ACHN (cell line): ENCODE data around the gene STX16.

ENCODE experiments used
- DNase-seq: peaks from one replicate; pipeline ENCODE4 v3.0.0-alpha.2; 2015
- in situ Hi-C: cut with HindIII; loops from 2 replicates; pipeline ENCODE4 v1.10.0; 2017; ENCODE audit warnings: low sequenced_read_pairs, low pct_ligation_motif_present, low pct_unique_long_range_greater_than_20kb

STX16 gene

DNA sequence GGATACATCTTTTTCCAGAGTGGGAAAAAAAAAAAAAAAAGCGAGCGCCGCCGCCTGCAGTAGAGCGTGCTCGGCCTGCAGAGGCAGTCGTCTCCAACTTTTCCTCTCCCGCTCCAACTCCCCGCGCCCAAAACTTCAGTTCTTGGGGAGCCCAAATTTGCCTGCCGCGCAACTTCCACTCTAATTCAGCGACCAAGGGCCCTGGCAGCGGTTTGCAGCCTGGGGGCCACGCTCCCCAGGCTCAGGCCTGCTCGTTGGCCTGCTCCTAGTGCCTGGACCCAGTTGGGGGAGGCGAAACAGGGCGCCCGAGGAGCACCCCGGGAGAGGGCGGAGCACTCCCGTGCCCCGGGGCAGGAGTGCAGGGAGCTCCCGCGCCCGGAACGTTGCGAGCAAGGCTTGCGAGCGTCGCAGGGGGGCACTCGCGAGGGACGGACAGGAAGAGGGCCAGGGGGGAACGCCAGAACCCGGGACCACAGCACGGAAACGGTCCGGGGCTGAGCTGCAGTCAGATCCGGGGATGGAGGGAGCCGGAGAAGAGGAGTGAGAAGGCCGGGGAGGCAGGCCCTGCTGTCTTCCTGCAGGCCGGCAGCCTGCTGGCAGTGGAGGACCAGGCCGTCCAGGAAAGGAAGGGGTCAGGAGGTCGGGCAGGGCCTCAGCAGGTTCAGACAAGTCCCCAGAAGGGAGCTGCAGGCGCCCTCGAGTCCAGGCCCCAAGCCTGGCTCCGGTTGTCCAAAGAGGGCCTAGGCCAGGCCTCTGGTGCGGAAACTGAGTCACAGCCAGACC, at the start of gene STX16:
TSS of gene STX16 (plus strand) at position 508 of the 783 bp plus-strand sequence. CDS start 724 bp downstream, outside the sequence.
- peak; percentile 92 for DNase-seq
- in situ Hi-C loops = loop anchor here (25.0 kb wide), 1 partner anchor 414 kb away; the partner anchor contains the start of gene ANKRD60

DNA sequence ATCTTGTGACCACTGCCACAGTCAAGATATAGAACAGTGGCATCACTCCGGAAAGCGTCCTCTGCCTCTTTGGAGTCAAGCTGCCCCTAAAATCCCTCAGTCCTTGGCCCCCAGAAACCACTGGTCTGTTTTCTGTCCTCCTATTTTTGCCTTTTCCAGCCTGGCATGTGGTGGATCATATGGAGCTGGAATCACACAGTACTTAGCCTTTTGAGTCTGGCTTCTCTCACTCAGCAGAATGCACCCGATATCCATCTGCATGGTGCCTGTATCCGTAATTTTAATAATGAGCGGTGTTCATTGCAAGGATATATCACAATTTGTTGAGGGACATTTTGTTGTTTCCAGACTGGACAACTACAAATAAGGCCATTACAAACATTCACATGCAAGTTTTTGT, 49.0 kb upstream of the STX16 start:
- in situ Hi-C loops = no loop called here

GRCh38 chr20:58603721-58604120, 47.4 kb upstream of the STX16 start:
- in situ Hi-C loops = no loop called here
- no peak for DNase-seq

More for the DNA sequence above, 49.0 kb upstream of the STX16 start:
- no peak for DNase-seq

DNA sequence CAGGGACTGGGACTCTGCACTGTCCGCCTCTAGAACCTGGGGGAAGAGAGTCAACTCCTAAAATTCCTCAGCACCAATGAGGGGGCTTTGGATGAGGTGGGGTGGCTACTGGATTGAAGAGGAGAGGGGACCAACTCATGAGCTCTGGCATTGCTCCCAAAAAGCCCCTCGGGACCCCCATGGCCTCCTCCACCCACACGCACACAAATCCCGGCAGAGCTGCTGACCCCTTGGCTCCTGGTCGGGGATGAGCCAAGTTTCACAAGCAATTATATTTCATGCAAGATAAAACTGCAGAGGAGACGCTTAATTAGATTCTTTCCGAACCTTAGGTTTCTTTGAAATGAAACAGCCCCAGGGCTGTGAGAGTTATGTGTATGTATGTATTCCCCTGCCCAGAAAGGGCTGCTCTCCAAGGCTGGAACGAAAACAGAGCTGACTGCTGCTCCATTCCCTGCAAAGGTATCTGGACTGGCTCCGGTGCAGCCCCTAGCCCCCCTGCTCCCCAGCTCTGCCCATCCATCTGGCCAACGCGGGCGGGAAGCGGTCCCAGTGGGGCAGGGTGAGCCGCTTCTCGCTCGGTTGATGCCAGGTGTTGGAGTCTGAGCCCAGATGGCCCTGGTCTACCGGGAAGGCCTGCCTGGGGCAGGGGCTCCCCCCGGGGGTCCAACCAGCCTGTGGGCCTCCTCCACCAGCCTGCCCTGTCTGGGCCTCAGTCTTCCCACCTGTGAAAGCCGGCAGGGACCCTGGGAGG, 46.8 kb upstream of the STX16 start:
- in situ Hi-C loops = no loop called here
- DNase-seq = no peak

DNA sequence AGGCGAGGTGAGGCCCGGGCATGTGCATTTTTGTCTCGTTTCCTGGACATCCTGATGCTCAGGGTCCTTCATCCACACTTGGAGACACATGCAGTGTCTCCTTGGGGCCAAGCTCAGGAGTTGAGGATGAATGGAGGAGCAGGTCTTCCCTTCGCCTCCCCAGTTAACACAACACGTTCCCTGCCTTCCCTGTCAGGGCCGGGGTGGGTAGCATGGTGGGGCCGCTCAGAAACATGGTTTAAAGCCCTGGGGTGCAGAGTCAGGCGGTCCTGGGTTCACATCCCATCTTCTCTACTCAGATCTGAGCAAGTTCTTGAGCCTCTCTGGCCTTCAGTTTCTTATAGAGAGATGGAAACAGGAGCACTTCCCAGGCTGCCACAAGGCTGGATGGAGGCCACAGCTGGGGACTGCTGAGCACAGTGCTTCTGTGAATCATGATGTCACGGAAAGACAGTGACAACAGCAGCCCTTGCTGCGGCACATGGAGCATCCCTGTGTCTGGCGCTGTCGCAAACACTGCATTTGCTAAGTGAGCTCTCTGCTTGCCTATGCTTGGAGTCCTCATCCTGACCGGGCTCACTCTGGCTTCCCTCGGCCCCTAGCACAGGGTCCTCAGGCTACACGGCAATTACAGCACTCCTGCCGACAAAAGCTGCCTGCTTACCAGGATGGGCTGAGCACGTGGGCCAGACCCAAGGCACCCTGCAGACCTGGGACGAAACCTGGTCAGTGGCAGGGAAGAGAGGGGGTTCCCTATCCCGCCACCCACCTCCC, 45.6 kb upstream of the STX16 start:
- no peak for DNase-seq
- in situ Hi-C loops = no loop called here

DNA sequence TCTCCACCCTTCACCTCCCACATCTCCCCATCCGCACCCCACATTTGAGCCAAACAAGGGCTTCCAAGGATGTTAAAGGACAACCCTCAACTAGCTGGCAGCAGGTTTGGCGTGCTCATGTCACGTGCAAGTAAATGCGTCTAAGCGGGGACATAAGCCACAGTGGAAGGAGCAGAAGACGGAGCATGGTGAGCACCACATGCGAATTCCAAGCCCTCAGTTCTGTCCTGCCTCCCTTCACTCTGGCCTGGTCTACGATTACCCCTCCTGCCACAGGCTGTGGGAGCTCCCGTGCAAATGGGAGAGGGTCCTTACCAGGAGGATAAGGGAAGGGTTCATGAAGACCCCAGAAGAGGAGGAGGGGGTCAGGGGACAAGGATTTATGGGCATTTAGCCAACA, 44.9 kb upstream of the STX16 start:
- no peak for DNase-seq
- in situ Hi-C loops = no loop called here

- in situ Hi-C loops = no loop called here
- DNase-seq = no peak
These were observed 42.8 kb upstream of the STX16 start for GRCh38 chr20:58608096-58608840.

- in situ Hi-C loops = no loop called here
- no peak for DNase-seq
These were observed 42.1 kb upstream of the STX16 start for GRCh38 chr20:58609026-58609425.

DNA sequence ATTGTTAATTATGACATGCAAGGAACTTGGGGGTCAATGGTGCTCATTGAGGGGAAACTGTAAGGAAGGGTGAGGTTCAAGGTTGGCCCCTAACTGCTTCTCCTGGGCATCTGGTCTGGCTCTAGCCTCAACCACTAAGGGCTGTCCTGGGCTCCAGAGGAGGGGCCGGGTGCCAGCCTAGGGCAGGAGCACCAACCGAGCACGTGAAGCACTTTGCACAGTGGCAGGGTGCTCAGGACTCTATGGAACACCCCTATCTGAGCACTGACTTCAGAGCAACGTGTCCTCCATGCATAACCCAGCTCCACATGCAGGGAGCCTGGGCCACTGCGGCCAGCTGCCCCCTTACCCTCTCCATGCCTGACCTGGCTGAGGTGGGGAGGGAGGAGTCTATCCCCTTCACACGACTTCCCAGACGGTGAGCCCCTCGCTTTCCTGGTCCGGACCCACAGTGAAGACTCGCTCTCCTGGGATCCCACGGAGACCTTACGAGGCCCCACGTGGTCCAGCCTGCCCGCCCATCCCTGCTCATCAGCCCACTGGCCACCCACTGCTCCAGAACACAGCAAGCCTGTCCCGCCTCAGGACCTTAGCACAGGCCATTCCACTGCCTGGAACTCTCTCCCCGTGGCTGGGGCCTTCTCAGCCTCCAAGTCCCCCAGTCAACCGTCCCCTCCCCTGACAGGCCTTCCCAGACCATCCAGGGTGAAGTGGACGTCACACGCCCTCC, 40.8 kb upstream of the STX16 start:
- in situ Hi-C loops = no loop called here
- no peak for DNase-seq

DNA sequence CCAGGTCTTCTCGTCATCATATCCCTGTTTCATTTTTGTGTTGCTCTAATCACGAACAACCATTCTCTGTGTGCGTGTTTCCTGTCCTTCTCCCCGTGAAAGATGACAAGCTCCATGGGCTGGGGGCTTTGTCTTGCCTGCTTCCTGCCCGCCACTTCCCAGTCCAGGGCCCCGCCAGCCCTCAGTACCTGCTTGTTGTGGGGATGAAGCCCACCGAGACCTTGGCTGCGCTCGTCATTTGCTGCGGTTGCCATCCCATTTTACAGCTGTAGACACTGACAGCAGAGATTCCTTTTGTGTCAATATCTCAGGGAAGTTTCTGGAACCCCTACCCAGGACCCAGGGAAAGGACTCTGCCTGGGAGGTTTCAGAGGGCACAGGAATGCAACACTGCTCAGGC, 40.3 kb upstream of the STX16 start:
- in situ Hi-C loops = no loop called here
- DNase-seq = no peak

DNA sequence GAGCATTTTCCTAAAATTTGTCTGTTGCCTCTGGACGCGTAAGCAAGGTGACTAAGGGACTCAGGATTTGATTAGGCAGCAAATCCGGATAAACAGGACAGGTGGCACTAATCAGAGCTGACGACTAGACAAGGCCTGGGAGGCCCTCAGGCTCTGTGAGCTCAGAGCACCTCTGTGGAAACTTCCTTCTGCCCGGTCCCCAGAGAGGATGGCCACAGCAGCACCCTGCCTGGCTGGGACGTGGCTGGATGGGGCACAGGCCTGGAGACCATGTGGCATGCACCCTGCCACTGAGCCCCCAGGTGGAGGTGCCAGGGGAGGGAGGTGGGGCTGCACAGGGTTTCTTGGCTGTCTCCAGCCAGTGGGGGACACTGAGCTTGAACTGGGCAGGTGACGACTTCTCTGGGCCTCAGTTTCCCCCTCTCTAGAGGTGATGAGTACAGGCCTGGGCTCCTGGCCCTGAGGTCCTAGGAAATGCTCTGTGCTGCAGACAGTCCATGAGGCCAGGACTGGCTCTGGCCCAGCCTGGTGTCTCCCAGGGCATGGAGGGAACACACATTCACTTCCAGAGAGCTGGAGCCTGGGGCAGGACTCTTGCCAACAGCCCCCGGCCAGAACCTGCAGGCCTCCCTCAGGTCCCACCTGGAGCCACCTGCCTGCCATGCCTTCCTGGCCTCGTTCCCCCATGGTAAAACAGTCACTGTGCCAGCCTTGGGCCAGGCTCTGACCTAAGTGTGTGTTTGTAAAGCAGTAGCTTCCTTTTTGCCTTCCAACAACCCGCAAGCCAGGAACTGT, 39.6 kb upstream of the STX16 start:
- in situ Hi-C loops = no loop called here
- no peak for DNase-seq

DNA sequence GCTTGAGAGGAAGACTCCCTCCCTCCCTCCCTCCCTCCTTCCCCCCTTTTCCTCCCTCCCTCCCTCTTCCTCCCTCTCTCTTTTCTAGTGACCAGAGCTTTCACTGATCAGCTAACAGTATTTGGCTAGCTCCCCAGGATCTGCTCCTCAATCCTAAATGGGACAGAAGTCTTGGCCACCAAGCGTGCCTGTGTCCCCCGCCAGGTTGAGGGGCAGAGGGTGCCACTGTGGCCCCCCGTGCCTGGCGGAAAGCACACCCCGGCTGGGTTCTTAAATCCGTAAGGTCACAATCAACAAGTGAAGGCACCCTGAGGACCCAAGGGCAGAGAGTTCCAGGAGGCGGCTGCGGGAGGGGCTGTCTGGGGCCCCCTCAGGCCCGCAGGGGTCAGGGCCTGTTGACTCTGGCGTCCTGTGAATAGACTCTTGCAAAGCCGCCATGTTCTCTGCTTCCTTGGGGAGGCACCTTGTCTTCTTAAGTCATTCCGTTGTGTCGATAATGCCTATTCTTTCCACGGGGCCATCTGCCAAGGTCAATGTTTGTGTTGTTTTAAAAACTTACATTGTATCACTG, 38.9 kb upstream of the STX16 start:
- in situ Hi-C loops = no loop called here

DNA sequence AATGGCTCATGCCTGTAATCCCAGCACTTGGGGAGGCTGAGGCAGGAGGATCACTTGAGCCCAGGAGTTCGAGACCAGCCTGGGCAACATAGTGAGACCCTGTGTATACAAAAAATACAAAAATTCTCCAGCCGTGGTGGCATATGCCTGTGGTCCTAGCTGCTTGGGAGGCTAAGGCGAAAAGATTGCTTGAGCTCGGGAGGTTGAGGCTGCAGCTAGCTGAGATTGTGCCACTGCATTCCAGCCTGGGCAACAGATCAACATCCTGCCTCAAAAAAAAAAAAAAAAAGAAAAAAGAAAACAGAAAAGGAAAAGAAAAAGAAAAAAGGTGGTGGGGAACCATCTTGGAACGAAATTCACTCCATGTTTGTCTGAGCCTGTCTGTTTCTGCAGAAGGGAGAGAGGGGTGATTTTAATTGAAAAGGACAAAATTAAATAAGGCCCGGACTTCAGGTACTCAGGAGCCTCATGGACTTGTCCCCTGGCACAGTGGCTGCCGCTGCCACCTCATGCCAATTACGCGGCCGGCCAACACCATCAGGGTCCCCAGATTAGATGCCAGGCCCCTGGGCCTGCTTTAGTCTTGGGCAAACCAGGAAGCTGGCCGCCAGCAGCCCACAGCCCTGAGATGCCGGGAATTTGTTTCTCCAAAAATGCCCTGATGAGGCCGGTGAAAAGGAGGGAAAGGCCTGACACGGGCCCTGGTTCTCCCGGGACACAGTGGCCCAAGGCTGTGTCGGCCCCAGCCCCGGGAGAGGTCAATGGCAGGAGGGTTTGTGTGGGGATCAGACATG, 37.8 kb upstream of the STX16 start:
- no peak for DNase-seq
- in situ Hi-C loops = no loop called here

More for the DNA sequence above, 38.9 kb upstream of the STX16 start:
- no peak for DNase-seq

DNA sequence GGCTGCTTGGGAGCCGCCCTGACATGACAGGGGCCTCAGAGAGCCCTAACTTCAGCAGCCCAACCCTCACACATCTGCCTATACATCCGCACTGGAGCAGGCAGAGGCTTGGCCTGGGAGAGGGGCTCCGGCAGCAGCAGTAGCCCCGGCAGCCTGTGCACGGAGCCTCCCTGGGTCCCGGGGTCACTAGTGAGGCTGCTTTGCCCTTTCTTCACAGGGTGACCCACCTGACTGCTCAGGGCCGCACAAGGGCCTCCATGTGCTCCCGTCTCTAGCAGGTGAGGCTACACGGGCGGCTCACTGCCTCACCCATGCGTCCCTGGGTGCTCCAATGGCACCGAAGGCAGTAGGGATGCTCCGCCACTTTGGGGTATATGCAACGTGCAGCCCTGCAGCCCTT, 36.7 kb upstream of the STX16 start:
- no peak for DNase-seq
- in situ Hi-C loops = no loop called here

- in situ Hi-C loops = no loop called here
- DNase-seq = no peak
These were observed 35.9 kb upstream of the STX16 start for GRCh38 chr20:58614984-58615760.
